HL-60 (cell line): ENCODE data around the gene CALHM2.

Experiments
- DNase-seq, 2 experiments: peaks; one replicate each; pipeline ENCODE4 v3.0.0-alpha.2; 2010 to 2020; ENCODE audit warnings: low read depth in 1 of 2, low spot score in 1 of 2
- H3K27ac ChIP-seq: fragments of 250-450 bp; sonication (Bioruptor Pico); replicated peaks from 2 replicates; pipeline ENCODE4 v1.5.1; 2020; ENCODE audit warnings: mild to moderate bottlenecking, moderate library complexity
- H3K27me3 ChIP-seq: fragments of 250-450 bp; sonication (Bioruptor Pico); 2 replicates; pipeline ENCODE4 v1.5.1; 2021; ENCODE audit warnings: mild to moderate bottlenecking, moderate library complexity; ENCODE audit not compliant: insufficient read depth, poor library complexity, severe bottlenecking
- H3K4me3 ChIP-seq: replicated peaks from 2 replicates; pipeline ENCODE4 v1.5.1; 2011; ENCODE audit warnings: mild to moderate bottlenecking, control low read depth, low read length; ENCODE audit not compliant: insufficient read depth
- CTCF ChIP-seq: IDR thresholded peaks from one replicate; pipeline ENCODE4 v1.5.1; 2011; ENCODE audit warnings: low read length, control low read depth, inconsistent platforms; ENCODE audit not compliant: insufficient read depth
- GABPA ChIP-seq: IDR thresholded peaks from 2 replicates; pipeline ENCODE4 v1.6.1; 2012; ENCODE audit warnings: low read depth
- POLR2AphosphoS5 ChIP-seq: IDR thresholded peaks from 2 replicates; pipeline ENCODE4 v1.6.1; 2012; ENCODE audit warnings: low read depth
- SPI1 ChIP-seq: IDR thresholded peaks from 2 replicates; pipeline ENCODE4 v1.6.1; 2012; ENCODE audit warnings: low read depth, mild to moderate bottlenecking, borderline replicate concordance
- TF ChIP-seq, protein P1 (sequence below): IDR thresholded peaks from 2 replicates; pipeline ENCODE4 v1.6.1; 2012; ENCODE audit warnings: low read depth; ENCODE audit not compliant: insufficient replicate concordance

The CALHM2 gene

DNA sequence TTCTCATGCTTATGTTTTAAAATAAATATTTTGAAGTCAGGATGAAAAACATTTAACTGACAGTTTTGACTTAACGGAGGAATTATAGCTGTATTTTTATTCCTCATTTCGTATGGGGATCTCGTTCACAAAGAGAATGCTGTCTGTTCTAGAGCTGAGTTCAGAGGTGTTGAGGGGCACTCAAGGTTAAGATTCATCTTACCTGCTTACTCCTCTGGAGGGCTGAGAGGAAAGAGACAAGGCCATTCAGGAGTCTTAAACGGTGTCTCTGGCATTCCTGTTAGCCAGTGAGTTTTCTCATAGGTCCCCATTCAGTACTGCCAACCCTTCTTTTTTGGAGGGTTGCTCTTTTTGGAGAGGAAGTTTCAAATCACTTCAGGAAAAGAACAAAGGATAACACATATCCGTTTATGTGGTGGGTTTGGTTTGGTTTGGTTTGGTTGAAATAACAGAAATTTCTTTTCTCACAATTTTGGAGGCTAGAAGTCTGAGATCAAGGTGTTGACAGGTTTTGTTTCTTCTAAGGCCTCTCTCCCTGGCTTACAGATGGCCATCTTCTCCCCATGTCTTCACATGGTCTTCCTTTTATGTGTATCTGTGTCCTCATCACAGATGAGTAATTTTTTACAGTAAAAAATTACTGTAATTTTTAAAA, 23.1 kb downstream of the CALHM2 start:
- Histone ChIP-seq H3K4me3 (no peak overlapping the region), H3K27me3 (no peaks in the 10 kb centered on the region), H3K27ac (no peak overlapping the region)
- TF ChIP-seq, protein P1, sequence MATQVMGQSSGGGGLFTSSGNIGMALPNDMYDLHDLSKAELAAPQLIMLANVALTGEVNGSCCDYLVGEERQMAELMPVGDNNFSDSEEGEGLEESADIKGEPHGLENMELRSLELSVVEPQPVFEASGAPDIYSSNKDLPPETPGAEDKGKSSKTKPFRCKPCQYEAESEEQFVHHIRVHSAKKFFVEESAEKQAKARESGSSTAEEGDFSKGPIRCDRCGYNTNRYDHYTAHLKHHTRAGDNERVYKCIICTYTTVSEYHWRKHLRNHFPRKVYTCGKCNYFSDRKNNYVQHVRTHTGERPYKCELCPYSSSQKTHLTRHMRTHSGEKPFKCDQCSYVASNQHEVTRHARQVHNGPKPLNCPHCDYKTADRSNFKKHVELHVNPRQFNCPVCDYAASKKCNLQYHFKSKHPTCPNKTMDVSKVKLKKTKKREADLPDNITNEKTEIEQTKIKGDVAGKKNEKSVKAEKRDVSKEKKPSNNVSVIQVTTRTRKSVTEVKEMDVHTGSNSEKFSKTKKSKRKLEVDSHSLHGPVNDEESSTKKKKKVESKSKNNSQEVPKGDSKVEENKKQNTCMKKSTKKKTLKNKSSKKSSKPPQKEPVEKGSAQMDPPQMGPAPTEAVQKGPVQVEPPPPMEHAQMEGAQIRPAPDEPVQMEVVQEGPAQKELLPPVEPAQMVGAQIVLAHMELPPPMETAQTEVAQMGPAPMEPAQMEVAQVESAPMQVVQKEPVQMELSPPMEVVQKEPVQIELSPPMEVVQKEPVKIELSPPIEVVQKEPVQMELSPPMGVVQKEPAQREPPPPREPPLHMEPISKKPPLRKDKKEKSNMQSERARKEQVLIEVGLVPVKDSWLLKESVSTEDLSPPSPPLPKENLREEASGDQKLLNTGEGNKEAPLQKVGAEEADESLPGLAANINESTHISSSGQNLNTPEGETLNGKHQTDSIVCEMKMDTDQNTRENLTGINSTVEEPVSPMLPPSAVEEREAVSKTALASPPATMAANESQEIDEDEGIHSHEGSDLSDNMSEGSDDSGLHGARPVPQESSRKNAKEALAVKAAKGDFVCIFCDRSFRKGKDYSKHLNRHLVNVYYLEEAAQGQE: no peak
- TF ChIP-seq GABPA: no peak
- no peak for TF ChIP-seq CTCF
- TF ChIP-seq POLR2AphosphoS5: no peak
- no peak for TF ChIP-seq SPI1
- no peak for DNase-seq

DNA sequence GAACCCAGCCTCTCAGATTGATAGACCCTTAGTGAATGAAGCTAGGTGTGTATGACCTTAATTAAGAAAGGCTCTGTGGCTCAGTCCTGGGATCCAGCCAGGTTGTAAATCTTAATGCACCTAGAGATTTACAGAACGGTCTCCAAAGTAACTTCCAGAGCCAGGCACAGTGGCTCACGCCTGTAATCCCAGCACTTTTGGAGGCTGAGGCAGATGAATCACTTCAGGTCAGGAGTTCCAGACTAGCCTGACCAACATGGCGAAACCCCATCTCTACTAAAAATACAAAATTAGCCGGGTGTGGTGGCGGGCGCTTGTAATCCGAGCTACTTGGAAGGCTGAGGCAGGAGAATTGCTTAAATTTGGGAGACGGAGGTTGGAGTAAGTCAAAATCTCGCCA, 24.3 kb downstream of the CALHM2 start:
- H3K4me3 ChIP-seq: no peak overlapping the region
- DNase-seq: no peak
- TF ChIP-seq POLR2AphosphoS5 (no peak), CTCF (no peak), GABPA (no peak), SPI1 (no peak)
- TF ChIP-seq, protein P1: no peak
- H3K27me3 ChIP-seq: no peaks in the 10 kb centered on the region
- no peak overlapping the region for H3K27ac ChIP-seq

DNA sequence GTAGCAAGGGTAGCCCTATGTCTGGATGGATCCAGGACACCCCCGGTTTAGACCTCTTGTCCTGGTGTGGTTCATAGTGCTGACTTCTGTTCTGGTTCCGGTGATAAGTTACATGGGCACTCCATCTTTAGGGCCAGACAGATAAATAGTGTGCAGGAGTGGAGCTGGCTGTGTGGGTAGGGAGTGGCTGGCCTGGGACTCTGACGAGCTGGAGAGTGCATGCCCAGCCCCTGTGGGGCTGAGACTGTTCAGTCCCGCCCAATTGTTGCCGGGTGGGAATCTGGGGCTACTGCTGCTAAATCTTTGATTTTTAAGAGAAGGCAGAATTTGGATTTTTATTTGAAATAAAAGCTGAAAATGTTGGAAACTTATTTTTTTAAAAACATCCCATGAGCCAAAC, 28.4 kb downstream of the CALHM2 start:
- TF ChIP-seq SPI1: no peak
- TF ChIP-seq, protein P1: no peak
- no peak for TF ChIP-seq POLR2AphosphoS5
- TF ChIP-seq CTCF: no peak
- no peak for TF ChIP-seq GABPA
- DNase-seq: no peak

More for the DNA sequence above, 28.4 kb downstream of the CALHM2 start:
- H3K4me3 ChIP-seq: no peak overlapping the region
- no peaks in the 10 kb centered on the region for H3K27me3 ChIP-seq
- no peak overlapping the region for H3K27ac ChIP-seq
